ENCODE data around the gene CALN1.

DNA sequence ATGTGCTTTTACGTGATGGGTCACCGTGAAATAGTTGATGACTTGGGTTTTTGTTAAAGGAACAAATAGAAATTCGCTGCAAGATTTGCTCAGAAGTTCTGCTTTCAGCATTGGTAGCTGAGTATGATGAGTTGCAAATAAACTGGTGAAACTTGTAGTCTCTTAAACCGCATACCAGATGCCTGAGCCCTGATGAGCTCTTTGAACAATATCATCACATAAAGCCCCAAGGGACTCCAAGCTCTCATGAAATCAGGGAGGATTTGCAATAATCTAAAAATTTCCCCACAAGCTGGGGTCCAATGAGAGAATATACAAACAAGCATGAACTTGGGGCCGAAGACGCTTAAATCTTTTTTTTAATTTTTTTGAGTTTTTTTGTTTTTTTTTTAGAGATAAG lies 312.4 kb downstream of the CALN1 start:
- TF ChIP-seq CTCF (IDR thresholded peaks at IDR 0.05), result no peak
- TF ChIP-seq EP300 (IDR thresholded peaks at IDR 0.05), result no peak

All from ovary (tissue), 3 donors.